ENCODE results near the gene LRR1. TPM values are rescaled to one million over a fixed set of nuclear protein-coding genes. Genes with fewer than 3 reads are reported as not detected.

Gene LRR1, protein sequence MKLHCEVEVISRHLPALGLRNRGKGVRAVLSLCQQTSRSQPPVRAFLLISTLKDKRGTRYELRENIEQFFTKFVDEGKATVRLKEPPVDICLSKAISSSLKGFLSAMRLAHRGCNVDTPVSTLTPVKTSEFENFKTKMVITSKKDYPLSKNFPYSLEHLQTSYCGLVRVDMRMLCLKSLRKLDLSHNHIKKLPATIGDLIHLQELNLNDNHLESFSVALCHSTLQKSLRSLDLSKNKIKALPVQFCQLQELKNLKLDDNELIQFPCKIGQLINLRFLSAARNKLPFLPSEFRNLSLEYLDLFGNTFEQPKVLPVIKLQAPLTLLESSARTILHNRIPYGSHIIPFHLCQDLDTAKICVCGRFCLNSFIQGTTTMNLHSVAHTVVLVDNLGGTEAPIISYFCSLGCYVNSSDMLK
- total RNA-seq (2022; extraction: Qiagen RNA extraction): 44.9 to 51.3 TPM (median 47.8 TPM) in 5 replicates

DNA sequence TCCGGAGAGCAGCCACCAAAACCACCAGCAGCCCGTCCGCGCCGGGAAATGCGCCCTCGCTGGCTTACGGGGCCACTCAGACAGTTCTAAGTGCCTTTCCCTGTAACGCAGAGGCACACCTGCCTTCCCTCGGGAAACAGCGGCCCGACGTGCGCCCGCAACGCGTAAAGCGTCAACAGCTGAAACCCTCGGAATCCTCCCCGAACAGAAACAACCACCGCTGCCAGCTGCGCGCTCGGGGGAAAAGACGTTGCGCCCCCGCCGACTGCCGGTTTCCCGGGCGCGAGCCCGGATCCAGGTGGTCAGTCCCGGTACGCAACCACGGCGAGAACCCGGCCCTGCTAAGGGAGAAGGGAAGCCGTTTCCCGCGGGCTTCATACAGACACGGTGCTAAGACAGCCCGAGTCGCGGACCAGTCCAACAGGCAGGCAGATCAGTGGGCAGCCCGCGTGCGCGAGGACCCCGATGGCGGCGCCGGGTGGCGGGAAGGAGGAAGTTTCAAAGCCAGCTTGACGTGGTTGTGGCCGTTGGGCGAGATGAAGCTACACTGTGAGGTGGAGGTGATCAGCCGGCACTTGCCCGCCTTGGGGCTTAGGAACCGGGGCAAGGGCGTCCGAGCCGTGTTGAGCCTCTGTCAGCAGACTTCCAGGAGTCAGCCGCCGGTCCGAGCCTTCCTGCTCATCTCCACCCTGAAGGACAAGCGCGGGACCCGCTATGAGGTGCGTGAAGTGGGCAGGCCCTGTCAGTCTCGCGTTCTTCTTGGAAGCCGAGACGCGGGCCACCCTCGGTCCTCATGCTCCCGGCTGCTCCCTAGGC, at the start of gene LRR1:
LRR1 (plus strand) TSS at position 456 of the 816 bp plus-strand sequence; CDS start at position 537, 81 bp downstream.

DNA sequence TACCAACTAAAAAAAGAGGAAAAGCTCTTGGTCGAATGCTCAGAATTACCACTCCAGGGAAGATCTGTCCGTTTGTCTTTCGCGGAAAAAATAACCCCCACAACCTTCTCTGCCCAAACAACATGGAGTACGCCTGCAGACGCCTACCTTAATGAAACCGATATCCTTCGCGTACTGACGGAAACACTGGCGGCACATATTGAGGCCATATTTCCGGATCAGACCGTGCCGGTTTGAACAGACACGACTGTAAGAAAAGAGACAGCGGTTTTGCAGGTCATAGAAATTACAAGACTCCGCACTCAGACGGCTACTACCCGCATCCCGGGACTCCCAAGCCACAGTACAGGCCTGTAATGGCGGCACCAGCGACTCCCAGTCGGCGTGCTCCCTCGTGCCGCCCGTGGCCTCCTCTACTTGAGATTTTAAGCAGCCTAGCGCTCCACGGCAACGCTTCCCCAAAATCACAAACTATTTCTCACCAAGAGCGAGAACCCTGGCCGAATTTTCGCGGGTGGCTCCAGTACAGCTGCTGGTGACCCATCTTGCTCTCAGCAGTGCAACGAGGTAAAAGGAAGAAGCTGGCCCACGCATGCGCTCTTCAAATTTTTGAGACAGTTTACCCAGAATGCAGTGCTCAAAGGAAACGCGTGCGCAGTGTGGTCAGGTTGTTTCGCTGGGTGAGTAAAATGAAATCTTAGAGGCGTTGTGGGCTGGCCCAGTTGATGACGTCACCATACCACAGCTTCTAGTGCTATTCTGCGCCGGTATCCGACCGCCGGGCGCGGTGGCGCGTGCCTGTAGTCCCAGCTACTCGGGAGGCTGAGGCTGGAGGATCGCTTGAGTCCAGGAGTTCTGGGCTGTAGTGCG, 12.7 kb upstream of the LRR1 start, which contains the start of gene RPS29:
RPS29 (minus strand) TSS at position 578 of the 870 bp plus-strand sequence; CDS start at position 544, 34 bp downstream.

DNA sequence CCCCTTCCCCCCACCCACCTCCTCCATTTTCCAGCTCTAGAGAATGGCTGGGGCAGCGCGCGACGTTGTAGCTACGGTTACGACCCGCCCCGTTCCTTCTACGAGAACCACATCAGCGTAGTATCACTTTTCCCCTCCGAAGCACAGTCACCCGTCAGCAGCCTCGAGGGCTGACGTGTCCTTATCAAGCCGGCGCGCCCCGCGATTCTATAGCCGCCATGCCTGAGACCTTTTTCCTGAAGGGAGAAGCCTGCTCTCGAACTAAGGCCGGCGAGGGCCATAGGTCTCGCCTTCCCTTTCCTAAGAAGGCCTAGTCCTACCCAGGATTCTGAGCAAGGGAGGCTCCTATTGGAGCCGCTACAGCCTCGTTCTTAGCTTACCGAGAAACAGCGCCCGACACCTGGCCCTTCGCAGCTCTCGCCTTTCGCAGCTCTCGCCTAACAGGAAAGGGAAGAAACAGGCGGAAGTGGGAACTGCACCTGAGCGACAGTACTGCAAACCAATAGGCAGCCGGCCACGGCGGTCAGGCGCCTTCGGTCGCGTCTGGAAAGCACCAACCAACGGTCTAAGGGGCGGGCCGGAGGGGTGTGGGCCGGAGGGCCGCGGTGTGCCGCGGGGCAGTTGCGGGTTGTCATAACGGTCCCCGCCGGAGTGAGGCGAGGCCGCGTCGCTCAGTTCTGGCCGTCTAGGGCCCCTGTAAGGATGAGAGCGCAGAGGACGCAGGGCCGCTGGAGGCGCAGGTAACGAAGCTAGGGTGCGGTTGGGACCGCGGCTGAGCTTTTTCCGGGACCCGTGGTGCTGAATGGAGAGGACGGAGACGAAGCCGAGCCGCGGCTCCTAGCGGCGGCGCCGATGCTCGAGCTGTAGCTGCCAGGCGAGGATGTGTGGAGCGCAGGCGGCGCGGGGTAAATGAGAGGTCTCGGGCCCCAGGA, 21.7 kb downstream of the LRR1 start, which contains the start of the genes MGAT2 and RPL36AL:
MGAT2 (plus strand) TSS at position 618 of the 932 bp plus-strand sequence. CDS start 470 bp downstream, outside the sequence.
RPL36AL (minus strand) TSS at position 445 of the 932 bp plus-strand sequence. CDS start 1,522 bp downstream, outside the sequence.

DNA sequence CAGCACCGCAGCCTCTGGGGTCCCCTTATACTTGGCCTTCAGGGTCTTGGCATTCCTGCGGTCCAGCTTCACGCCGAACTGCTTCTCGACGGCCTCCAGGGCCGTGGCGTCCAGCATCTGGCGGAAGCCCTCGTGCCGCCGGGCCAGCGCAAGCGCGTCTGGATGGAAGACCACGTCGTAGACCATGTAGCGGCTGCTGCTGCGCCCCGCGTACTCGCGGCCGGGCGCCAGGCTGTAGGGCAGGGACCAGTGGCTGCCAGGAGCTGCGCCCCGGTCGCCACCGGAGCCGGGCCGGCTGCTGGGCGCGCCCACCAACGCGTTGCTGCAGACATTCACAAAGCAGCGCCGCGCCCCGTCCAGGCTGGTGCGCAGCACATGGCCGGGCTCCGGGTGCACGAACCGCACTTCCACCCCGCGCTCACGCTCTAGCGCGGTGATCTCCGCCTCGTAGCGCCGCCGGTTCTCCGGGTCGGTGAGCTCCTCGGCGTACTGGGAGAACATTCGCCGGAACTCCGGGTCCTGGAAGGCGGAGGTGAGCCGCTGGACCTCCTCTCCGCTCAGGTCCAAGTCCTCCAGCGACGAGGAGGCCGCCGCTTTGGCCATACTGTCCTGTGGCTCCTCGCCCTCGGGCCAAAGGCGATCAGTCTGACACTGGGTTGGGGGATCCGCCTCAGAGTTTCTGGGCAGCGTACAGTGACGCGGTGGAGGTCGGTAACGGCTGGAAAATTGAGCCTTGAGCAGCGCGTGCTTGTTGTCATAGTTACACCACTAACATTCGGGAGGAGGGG, 36.0 kb downstream of the LRR1 start, which contains the start of gene DNAAF2:
DNAAF2 (minus strand) TSS at position 698 of the 788 bp plus-strand sequence; CDS start at position 603, 95 bp downstream.

Other genes starting within 250 kb of the LRR1 start
- 4,110 to 4,748 TPM (median 4,434 TPM) in 5 replicates for gene RPS29, start 12.6 kb upstream of the LRR1 start, total RNA-seq (2022; extraction: Qiagen RNA extraction)
- 408 to 486 TPM (median 420 TPM) in 5 replicates for gene RPL36AL, start 21.7 kb downstream of the LRR1 start, total RNA-seq (2022; extraction: Qiagen RNA extraction)
- gene MGAT2, start 21.9 kb downstream of the LRR1 start, total RNA-seq (2022; extraction: Qiagen RNA extraction): 48.6 to 54.4 TPM (median 51.1 TPM) in 5 replicates
- gene DNAAF2, start 36.3 kb downstream of the LRR1 start, total RNA-seq (2022; extraction: Qiagen RNA extraction): 11.2 to 11.4 TPM (median 11.3 TPM) in 5 replicates
- gene POLE2, start 89.3 kb downstream of the LRR1 start, total RNA-seq (2022; extraction: Qiagen RNA extraction): 10.4 to 14.2 TPM (median 12.4 TPM) in 5 replicates
- 0.09 to 0.54 TPM (median 0.25 TPM) in 5 replicates for gene KLHDC1, start 94.2 kb downstream of the LRR1 start, total RNA-seq (2022; extraction: Qiagen RNA extraction)
- gene KLHDC2, start 169.2 kb downstream of the LRR1 start, total RNA-seq (2022; extraction: Qiagen RNA extraction): 31.4 to 34.2 TPM (median 33.0 TPM) in 5 replicates

All from A549 treated with AZD2906 at 1 μM for 4 hours (cell line).